HL-60/S4 treated with retinoic acid at 250 ng/mL for 4 days and 3 days (cell line): ENCODE results near the gene CYP24A1.

Experiments
- in situ Hi-C: fragments of 300-500 bp; cut with MboI; formaldehyde crosslinking; loops from 2 replicates; pipeline ENCODE4 v1.7.0; 2022; ENCODE audit warnings: low sequenced_read_pairs

The CYP24A1 gene

DNA sequence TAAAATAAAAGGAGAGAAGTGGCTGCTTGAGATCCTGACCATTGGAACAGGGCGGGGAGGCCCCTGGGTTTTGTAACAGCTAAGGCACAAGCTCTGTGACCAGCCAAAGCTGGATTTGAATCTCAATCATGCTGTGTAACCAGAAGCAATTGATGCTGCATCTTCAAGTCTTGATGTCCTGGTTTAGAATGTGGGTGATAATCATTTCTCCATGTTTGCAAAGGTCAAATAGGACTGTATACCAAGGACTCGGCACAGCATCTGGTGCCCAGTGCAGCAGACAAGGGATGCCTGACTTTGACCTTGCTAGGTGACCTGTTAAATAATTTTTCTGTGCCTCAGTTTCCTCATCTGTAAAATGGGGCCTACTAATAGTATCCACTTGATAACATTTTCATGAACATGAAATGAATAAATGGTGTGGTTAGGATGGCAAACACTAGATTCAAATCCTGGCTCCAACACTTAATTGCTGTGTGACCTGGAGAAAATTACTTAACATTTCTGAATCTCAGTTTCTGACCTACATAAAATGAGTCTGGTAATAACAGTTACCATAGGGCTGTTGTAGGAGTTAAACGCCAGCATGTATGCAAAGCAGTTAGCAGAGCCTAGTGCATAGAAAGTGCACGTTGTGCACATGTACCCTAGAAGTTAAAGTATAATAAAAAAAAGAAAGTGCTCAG lies 57.1 kb downstream of the CYP24A1 start:
- in situ Hi-C loops = no loop called here

DNA sequence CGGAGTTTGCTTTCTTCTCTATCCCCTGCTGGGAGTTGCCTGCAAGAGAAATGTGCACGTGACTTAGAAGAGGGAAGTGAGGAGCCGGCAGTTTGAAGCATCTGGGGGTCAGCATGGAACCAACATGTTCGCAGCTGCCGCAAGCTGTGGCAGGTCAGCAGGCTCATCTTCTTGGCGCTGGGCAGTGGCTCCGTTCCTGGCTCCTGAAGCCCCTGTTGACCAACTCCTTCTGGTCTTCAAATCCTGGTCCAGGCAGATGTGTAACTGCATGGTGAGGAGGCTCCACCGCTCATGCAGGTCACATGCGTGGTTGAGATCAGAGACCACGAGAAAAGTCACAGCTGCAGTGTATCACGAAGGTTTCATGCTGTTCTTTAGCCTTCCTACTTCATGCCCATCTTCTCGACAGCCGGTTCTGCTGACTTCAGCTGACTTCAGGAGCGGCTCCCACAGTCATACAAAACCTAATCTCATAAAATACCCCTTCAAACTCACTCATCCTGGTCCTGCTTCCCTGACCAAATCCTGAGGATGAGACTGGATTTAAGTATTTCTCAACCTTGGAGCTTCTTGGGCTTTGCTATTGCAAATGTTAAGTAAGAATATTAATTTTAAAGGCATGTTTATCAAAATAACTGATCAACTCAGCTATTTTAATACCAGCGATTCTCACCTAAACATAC lies 58.5 kb downstream of the CYP24A1 start:
- in situ Hi-C loops = no loop called here

DNA sequence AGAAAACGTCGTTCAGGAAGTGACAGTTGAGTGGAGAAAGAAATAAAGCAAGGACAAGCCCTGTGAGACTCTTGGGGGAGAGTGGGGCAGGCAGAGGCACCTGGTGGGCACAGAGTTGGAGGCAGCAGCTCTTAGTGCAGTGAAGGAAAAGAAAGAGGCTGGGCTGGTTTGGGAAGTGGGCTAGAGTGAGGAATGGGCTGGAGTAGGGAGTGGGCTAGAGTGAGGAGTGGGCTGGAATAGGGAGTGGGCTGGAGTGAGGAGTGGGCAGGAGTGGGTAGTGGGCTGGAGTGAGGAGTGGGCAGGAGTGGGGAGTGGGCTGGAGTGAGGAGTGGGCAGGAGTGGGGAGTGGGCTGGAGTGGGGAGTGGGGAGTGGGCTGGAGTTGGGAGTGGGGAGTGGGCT lies 59.7 kb downstream of the CYP24A1 start:
- in situ Hi-C loops = no loop called here

DNA sequence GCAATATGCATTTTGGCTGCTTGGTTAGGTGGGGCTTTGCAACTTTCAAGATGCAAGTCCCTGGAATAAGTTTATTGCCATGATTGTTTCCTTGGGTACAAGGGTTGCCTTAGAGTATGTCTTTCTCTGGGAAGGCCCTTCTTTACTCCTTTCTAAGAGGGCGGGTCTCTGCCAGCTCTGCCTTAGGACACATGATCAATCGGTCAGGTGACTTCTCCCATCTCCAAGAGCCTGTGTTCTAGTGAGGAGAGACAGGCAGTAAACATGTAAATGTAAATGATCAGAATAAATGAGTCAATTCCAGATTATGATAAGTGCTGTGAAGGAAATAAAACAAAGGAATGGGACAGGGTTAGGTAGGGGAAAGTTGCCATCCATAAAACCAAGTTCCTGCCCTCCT lies 60.2 kb downstream of the CYP24A1 start:
- in situ Hi-C loops = no loop called here

DNA sequence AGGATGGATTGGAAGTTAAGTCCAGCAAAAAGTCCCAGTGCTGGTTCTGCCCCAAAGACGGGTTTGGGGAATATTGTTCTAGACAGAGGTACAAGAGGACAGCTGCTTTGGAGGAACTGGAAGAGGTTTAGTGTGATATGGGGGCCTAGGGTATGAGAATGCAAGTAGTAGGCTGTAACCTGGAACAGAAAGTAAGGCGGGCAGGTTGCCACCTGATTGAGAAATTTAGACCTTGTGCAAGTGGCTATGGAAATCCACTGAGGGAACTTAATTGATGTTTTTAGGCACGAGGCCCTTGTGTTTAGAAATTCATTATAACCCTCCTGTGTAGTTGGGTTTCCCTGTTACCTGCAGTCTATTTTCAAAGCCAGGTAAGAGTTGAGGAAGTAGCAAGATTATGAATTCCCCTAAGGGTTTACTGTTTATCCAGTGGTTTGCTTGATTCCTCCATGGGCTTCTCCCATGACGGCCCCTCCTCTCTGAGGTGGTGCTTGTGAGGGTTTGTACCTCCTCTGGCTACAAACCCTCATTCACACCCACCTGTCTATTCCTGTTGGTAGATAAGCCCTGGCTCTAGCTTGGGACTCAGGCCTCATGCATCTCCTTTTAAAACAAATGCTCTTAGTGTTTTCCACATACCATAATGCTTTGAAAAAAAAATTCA lies 61.4 kb downstream of the CYP24A1 start:
- in situ Hi-C loops = no loop called here

DNA sequence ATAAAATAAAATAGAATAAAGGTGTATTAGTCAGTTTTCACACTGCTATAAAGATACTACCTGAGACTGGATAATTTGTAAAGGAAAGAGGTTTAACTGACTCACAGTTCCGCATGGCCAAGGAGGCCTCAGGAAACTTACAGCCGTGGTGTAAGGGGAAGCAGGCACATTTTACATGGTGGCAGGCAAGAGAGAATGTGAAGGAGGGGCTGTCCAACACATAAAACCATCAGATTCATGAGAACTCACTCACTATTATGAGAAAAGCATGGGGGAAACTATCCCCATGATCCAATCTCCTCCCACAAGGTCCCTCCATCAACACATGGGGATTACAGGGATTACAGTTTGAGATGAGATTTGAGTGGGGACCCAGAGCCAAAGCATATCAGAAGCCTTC lies 62.3 kb downstream of the CYP24A1 start:
- in situ Hi-C loops = no loop called here

DNA sequence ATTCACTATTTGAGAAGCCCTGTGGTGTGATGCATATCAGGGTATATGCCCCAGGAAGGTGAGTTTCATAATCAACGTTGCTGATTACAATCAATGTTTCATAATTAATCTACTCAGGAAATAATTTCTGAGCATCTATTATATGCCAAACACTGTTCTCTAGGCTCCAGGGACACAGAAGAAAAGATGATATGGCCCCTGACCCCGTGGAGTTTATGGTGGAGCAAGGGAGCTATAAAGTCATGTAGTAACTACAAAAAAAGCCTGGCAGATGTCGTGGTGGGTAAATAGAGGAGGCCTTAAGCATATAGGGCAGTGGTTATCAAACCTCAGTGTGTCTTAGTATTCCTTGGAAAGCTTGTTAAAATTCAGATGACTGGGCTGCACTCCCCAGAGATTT lies 63.3 kb downstream of the CYP24A1 start:
- in situ Hi-C loops = no loop called here

DNA sequence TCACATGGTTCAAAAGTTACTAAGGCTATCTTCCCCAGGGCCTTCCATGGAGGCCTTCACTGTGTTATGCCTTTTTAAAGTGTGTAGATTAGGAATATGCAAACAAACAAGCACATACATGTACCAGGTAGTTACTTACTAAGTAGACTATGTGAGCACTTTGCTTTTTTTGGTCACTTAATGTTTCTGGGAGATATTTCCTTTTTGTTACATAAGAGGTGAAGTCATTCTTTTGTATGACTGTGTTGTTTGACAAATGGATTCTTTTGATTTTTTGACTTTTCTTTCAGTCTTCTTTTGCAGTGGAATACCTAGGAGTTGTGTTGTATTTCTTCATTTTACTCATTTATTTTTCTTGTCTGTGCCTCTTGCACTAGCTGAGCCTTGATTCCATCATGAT lies 63.7 kb downstream of the CYP24A1 start:
- in situ Hi-C loops = no loop called here

DNA sequence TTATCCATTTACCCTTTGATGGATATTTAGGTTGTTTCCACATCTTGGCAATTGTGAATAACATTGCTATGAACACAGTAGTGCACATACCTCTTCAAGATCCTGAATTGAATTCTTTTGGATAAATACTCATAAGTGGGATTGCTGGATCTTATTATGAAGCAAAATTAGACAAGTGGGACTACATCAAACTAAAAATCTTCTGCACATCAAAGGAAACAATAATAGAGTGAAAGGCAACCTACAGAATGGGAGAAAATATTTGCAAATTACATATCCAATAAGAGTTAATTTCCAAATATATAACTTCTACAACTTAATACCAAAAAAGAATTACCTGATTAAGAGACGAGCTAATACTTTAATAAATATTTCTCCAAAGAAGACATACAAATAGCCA lies 65.0 kb downstream of the CYP24A1 start:
- in situ Hi-C loops = no loop called here

DNA sequence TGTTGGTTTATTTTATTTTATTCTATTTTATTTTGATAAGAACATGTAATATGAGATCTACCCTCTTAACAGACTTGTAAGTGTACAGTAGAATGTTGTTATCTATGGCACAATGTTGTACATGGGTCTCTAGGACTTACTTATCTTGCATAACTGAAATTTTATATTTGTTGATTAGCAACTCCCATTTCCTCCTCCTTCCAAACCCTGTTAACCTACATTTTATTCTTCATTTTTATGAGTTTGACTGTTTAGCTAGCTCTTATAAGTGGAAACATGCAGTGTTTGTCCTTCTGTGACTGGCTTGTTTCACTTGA lies 65.5 kb downstream of the CYP24A1 start:
- in situ Hi-C loops = no loop called here

DNA sequence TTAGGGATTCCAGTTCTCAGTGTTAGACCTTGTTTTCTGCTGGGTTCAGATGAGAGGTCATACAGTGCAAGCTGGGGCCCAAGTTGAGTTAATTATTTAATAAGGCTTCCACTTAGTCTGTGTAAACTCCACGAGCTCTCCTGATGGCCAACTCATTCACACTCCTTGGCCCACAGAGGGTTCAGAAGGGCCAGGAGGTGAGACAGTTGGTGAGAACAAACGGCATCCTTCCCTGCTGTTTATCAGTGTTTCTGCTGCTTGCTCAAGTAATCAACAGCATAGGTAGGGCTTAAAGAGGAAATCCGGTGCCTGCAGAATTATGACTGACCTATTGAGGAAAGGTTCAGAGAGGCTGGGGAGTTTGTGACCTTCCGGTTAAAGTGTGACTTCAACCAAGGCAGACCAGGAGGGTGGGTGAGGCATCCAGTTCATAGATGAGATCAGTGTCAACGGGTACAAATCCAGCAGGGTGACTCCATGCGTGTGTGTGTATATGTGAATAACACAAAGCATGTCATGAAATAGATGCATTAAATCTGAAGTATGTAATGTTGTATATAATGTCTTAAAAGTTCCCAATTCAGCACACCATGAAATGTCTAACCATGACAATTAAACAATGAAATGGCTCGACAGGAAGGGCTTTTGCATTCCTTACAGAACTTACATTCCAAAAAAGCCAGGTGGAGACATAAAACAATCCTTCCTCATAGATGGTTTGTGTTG lies 66.0 kb downstream of the CYP24A1 start:
- in situ Hi-C loops = no loop called here

DNA sequence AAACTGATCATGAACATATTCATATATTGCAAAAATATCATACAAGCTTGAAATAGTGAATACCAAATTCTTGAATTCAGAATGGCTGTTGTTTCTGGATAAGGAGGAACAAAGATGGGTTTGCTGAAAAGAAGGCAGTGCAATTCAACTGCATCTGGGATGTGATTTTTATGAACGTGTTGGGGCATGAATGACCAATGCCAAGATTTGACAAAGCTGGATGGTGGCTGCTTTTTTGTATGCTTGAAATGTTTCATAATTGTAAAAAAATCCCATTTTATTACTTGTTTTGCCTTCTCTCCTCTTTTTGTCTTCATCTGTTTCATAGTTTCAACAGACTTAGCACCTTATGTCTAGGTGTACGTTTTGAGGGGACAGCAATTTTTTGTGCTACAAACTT lies 66.6 kb downstream of the CYP24A1 start:
- in situ Hi-C loops = no loop called here

DNA sequence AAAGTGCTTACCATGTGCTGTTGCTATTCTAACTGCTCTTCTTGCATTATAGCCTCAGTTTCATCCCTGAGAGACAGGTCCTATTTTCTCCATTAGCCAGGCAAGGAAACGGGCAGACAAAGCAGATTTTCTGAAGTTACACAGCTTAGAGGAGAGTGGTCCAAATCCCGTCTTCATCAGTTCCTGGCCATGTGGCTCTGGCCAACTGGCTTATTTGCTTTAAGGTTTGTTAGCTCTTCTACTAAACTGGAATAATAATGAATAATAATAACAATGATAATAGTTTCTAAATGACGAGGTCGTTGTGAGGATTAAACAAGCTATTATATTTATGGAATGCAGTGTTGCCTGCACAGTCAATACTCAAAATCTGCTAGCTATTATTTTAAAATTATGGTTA lies 67.6 kb downstream of the CYP24A1 start:
- in situ Hi-C loops = no loop called here

DNA sequence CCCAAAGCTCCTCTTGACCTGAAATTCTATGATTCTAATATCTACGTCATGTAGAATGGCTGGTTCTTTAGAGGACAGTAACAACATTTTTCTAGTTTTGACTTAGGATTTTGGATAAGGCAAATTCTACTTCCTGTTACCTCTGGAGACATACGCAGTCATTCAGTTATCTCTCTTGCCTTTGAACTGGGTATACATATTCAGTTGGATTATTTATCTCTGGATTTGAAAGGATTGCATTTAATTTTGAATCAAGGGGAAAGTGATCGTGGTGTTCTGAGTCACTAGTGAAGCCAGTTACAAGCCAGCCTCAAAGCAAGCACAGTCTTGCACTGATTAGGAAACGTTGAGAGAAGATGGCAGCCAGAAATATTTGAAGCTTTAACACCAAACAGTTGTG lies 68.1 kb downstream of the CYP24A1 start:
- in situ Hi-C loops = no loop called here

DNA sequence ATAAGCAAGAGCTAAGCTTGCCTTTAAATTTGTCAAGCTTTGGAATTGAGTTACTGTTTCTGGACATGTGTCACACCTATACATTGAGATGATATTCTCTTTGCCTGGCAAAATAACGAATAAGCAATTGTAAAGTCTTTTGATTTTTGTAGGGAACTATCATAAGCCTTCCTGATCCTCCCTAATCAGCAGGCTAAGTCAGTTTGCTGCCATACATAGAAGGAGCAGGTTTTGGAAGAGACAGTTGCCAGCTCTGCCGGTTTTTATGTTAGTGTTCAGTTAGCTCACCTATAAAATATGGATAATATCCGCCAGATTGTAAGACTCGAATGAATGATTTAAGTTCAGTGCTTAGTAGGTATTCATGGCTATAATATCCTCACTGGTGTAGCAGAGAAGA lies 69.0 kb downstream of the CYP24A1 start:
- in situ Hi-C loops = no loop called here

DNA sequence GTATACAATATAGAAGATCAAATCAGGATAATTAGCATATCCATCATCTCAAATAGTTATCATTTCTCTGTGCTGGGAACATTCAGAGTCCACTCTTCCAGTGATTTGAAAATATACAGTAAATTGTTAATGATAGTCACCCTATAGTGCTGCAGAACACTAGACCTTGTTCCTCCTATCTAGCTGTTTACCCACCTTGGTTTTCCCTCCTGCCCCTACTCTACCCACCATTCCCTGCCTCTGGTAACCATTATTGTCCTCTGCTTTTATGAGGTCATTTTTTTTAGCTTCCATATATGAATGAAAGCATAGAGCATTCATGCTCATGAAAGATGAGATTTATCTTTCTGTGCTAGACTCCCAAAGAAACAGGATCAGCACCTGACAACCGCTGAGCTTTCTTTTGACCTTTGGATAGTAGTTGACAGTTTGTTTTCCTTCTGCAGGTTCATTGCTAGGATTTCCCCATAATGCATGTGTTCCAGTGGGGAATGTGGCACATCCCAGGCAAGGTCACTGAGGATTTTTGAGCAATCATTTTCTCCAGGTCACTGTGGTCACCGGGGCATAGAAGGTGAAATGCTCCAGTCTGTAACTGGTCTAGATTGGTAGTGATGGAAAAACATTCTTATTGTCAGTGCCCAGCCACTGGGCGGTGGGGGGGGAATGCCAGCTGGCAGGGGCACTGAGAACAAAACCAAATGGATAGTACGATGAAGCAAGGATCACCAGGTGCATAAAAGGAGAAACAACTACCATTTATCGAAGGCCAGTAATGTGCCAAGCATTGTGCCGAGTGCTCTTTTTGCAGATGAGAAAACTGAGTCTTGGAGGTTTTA lies 69.8 kb downstream of the CYP24A1 start:
- in situ Hi-C loops = no loop called here
